HepG2 (cell line): ENCODE measurements around the gene WDFY1. TPM values are rescaled to one million over a fixed set of nuclear protein-coding genes. Genes with fewer than 3 reads are reported as not detected.

Source experiments
- DNMT3B ChIP-seq: conservative IDR thresholded peaks from 2 replicates; pipeline ENCODE4 v1.6.1; 2016; ENCODE audit warnings: missing biosample characterization, control low read depth
- ELF3 ChIP-seq: IDR thresholded peaks from 2 replicates; pipeline ENCODE4 v1.6.1; 2016; ENCODE audit warnings: missing genetic modification reagents, missing compliant biosample characterization
- FOXP4 ChIP-seq: sonication (generic); formaldehyde crosslinking; IDR thresholded peaks from 2 replicates; pipeline ENCODE4 v1.4.0; 2020; ENCODE audit warnings: missing genetic modification reagents
- HNF4A ChIP-seq: sonication (generic); formaldehyde crosslinking; IDR thresholded peaks from 2 replicates; pipeline ENCODE4 v1.4.0; 2020; ENCODE audit warnings: missing genetic modification reagents
- KLF15 ChIP-seq: sonication (generic); formaldehyde crosslinking; IDR thresholded peaks from 2 replicates; pipeline ENCODE4 v1.8.1; 2023; ENCODE audit warnings: borderline replicate concordance, mild to moderate bottlenecking, inconsistent platforms, missing genetic modification reagents, mixed read lengths
- MAFF ChIP-seq: IDR thresholded peaks from 2 replicates; pipeline ENCODE4 v1.6.1; 2011; ENCODE audit warnings: low read depth, low read length, improper control_type of control experiment
- MED1 ChIP-seq: sonication (generic); formaldehyde crosslinking; IDR thresholded peaks from 2 replicates; pipeline ENCODE4 v1.4.0; 2020; ENCODE audit warnings: missing genetic modification reagents
- NCOA1 ChIP-seq: sonication (generic); formaldehyde crosslinking; IDR thresholded peaks from 2 replicates; pipeline ENCODE4 v1.9.0; 2021; ENCODE audit warnings: missing genetic modification reagents
- RFX1 ChIP-seq: fragments of 450-650 bp; IDR thresholded peaks from 2 replicates; pipeline ENCODE4 v1.6.1; 2017
- ZBTB7A ChIP-seq: sonication (generic); formaldehyde crosslinking; IDR thresholded peaks from 2 replicates; pipeline ENCODE4 v1.8.0; 2022; ENCODE audit warnings: mild to moderate bottlenecking, missing genetic modification reagents
- ZFP82 ChIP-seq: sonication (generic); formaldehyde crosslinking; IDR thresholded peaks from 2 replicates; pipeline ENCODE4 v1.5.1; 2020; ENCODE audit warnings: mild to moderate bottlenecking, missing genetic modification reagents, borderline replicate concordance
- ZSCAN25 ChIP-seq: sonication (generic); formaldehyde crosslinking; IDR thresholded peaks from 2 replicates; pipeline ENCODE4 v1.8.0; 2022; ENCODE audit warnings: mild to moderate bottlenecking, missing genetic modification reagents
- polyA plus RNA-seq, 8 experiments: library from polyadenylated mRNA; depleted of rRNA in 3 of 8; stranded (reverse) in 7 of 8; unstranded in 1 of 8; fragments of >200 nt; fragmentation: Illumina TruSeq in 4 of 8; extraction: Trizol in 4 of 8; gene quantifications; 2 replicates each; pipeline versions ENCODE4 v1.2.1 to v1.2.3, GENCODE V29; 2011 to 2016; ENCODE audit warnings: low read depth in 4 of 8, missing spikeins in 1 of 8, mixed read lengths in 1 of 8; ENCODE audit not compliant: insufficient read depth in 1 of 8
- total RNA-seq, 5 experiments: library from RNA; depleted of rRNA; stranded (reverse); fragments of >200 nt; fragmentation: Illumina TruSeq; extraction: Trizol; gene quantifications; 2 replicates each; pipeline ENCODE4 v1.2.3, GENCODE V29; 2016; ENCODE audit warnings: low read depth in 1 of 5
- TF ChIP-seq, protein P1 (sequence below): IDR thresholded peaks from 2 replicates; pipeline ENCODE4 v1.4.0; 2020; ENCODE audit warnings: mild to moderate bottlenecking, missing genetic modification reagents

Gene WDFY1
- total and polyA plus RNA-seq, 2 of the 13 experiments (the other 11 are each of a cell fraction or from before 2014, with no cell fraction given): 77.0 to 78.4 TPM

- TF ChIP-seq FOXP4 (0 out of 2 replicates have a peak, but pooled peaks have one; percentile 17), ZFP82 (CRISPR knock-in tag) (no peak), RFX1 (0 out of 2 replicates have a peak, but pooled peaks have one; percentile 5), ZSCAN25 (CRISPR knock-in tag) (0 out of 2 replicates have a peak, but pooled peaks have one; percentile 2), MED1 (0 out of 2 replicates have a peak, but pooled peaks have one; percentile 28), DNMT3B (no peak), KLF15 (CRISPR knock-in tag) (0 out of 2 replicates have a peak, but pooled peaks have one; percentile 3), MAFF (no peak), ZBTB7A (CRISPR knock-in tag) (0 out of 2 replicates have a peak, but pooled peaks have one; percentile 10), ELF3 (CRISPR knock-in tag) (peak; percentile 57; the same call in 1 of the 2 replicates), NCOA1 (CRISPR knock-in tag) (no peak), HNF4A (CRISPR knock-in tag) (peak; percentile 36; the same call in 1 of the 2 replicates)
- TF ChIP-seq, protein P1, sequence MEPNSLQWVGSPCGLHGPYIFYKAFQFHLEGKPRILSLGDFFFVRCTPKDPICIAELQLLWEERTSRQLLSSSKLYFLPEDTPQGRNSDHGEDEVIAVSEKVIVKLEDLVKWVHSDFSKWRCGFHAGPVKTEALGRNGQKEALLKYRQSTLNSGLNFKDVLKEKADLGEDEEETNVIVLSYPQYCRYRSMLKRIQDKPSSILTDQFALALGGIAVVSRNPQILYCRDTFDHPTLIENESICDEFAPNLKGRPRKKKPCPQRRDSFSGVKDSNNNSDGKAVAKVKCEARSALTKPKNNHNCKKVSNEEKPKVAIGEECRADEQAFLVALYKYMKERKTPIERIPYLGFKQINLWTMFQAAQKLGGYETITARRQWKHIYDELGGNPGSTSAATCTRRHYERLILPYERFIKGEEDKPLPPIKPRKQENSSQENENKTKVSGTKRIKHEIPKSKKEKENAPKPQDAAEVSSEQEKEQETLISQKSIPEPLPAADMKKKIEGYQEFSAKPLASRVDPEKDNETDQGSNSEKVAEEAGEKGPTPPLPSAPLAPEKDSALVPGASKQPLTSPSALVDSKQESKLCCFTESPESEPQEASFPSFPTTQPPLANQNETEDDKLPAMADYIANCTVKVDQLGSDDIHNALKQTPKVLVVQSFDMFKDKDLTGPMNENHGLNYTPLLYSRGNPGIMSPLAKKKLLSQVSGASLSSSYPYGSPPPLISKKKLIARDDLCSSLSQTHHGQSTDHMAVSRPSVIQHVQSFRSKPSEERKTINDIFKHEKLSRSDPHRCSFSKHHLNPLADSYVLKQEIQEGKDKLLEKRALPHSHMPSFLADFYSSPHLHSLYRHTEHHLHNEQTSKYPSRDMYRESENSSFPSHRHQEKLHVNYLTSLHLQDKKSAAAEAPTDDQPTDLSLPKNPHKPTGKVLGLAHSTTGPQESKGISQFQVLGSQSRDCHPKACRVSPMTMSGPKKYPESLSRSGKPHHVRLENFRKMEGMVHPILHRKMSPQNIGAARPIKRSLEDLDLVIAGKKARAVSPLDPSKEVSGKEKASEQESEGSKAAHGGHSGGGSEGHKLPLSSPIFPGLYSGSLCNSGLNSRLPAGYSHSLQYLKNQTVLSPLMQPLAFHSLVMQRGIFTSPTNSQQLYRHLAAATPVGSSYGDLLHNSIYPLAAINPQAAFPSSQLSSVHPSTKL (CRISPR knock-in tag): 0 out of 2 replicates have a peak, but pooled peaks have one; percentile 6
These were observed 1.6 kb downstream of the WDFY1 start (continued) for GRCh38 chr2:223943561-223944008.
